Smooth muscle cell (in vitro differentiated cells): ENCODE measurements around the gene PMS2. TPM values are rescaled to one million over a fixed set of nuclear protein-coding genes. Genes with fewer than 3 reads are reported as not detected.

Experiments used
- DNase-seq: peaks from one replicate; lab custom pipeline; 2025; ENCODE audit not compliant: unreplicated experiment; lab: John Stamatoyannopoulos, UW
- H2AFZ ChIP-seq: fragments of 200-600 bp; sonication (generic); 2 replicates; pipeline ENCODE4 v1.6.0; 2016; ENCODE audit warnings: antibody characterized with exemption, low read depth, mild to moderate bottlenecking
- H3F3A ChIP-seq: fragments of 200-600 bp; sonication (generic); 2 replicates; pipeline ENCODE4 v1.6.0; 2017; ENCODE audit warnings: antibody characterized with exemption, low read depth
- H3K27ac ChIP-seq: fragments of 200-600 bp; sonication (generic); 2 replicates; pipeline ENCODE4 v1.5.1; 2016; ENCODE audit warnings: low read depth, mild to moderate bottlenecking
- H3K27me3 ChIP-seq: fragments of 200-600 bp; sonication (generic); 2 replicates; pipeline ENCODE4 v1.6.1; 2016; ENCODE audit warnings: low read depth, mild to moderate bottlenecking
- H3K36me3 ChIP-seq: fragments of 200-600 bp; sonication (generic); 2 replicates; pipeline ENCODE4 v1.5.1; 2016; ENCODE audit warnings: low read depth
- H3K4me1 ChIP-seq: fragments of 200-600 bp; sonication (generic); 2 replicates; pipeline ENCODE4 v1.5.1; 2016; ENCODE audit warnings: low read depth
- H3K4me2 ChIP-seq: fragments of 200-600 bp; sonication (generic); 2 replicates; pipeline ENCODE4 v1.6.0; 2016; ENCODE audit warnings: mild to moderate bottlenecking
- H3K4me3 ChIP-seq: fragments of 200-600 bp; sonication (generic); 2 replicates; pipeline ENCODE4 v1.5.1; 2016; ENCODE audit warnings: mild to moderate bottlenecking
- H3K79me2 ChIP-seq: fragments of 200-600 bp; sonication (generic); 2 replicates; pipeline ENCODE4 v1.6.0; 2016; ENCODE audit warnings: low read depth, mild to moderate bottlenecking
- H3K9ac ChIP-seq: fragments of 200-600 bp; sonication (generic); 2 replicates; pipeline ENCODE4 v1.6.0; 2016; ENCODE audit warnings: low read depth
- H3K9me3 ChIP-seq: fragments of 200-600 bp; sonication (generic); replicated peaks from 2 replicates; pipeline ENCODE4 v1.5.1; 2016; ENCODE audit warnings: low read depth
- H4K20me1 ChIP-seq: fragments of 200-600 bp; sonication (generic); 2 replicates; pipeline ENCODE4 v1.6.0; 2016; ENCODE audit warnings: low read depth
- WGBS: methylation state at CpG from one replicate; pipeline ENCODE4 v1.1.7; 2016; ENCODE audit warnings: low lambda C conversion rate; 5-methylcytosine and 5-hydroxymethylcytosine counted together
- polyA plus RNA-seq: library from polyadenylated mRNA; unstranded; fragments of >200 nt; fragmentation: Nextera tagmentation; extraction: Ambion mirVana; gene quantifications from 2 replicates; pipeline ENCODE4 v1.2.1, GENCODE V29; 2016
- total RNA-seq: library from RNA; depleted of rRNA; stranded (reverse); fragments of >200 nt; gene quantifications from 2 replicates; pipeline ENCODE4 v1.2.3, GENCODE V29; 2014
- TF ChIP-seq, protein P1 (sequence below): fragments of 200-600 bp; sonication (generic); IDR thresholded peaks from 2 replicates; pipeline ENCODE4 v1.5.1; 2017; ENCODE audit warnings: borderline replicate concordance, mild to moderate bottlenecking, antibody characterized with exemption; ENCODE audit not compliant: insufficient read depth, poor library complexity, severe bottlenecking

Gene PMS2
- total and polyA plus RNA-seq, 2 experiments from 2014 or later: 5.4 to 8.8 TPM

DNA sequence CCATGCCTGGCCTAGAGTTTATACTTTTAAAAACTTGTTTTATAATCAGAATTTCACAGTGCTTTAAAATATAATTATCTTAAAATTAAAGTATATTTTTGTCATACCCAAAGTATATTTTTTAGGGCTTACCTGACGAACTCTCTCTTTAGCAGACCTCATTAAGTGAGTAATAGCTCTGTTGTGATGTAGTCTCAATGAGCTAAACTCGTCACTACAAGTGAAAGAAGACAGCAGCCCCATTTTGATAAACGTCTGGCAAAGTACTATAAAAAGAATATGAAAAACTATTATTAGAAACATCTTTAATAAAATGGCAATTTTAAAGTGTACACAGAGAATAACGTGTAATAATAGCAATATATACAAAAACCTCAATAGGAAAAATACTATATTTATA lies 40.9 kb upstream of the PMS2 start:
- Histone ChIP-seq H3K4me2 (no peak overlapping the region), H4K20me1 (peaks cover 22% of the 10 kb centered on the region), H3K9me3 (no peaks in the 10 kb centered on the region), H3F3A (no peaks in the 10 kb centered on the region), H3K27ac (no peak overlapping the region), H3K36me3 (peaks cover 24% of the 10 kb centered on the region), H3K9ac (no peak overlapping the region), H3K27me3 (no peaks in the 10 kb centered on the region), H3K4me3 (no peak overlapping the region), H3K79me2 (peaks cover 32% of the 10 kb centered on the region), H2AFZ (no peak overlapping the region), H3K4me1 (no peaks in the 10 kb centered on the region)
- 95% methylated on average over 4 of the region's 4 CpGs for WGBS
- DNase-seq: no peak
- TF ChIP-seq, protein P1, sequence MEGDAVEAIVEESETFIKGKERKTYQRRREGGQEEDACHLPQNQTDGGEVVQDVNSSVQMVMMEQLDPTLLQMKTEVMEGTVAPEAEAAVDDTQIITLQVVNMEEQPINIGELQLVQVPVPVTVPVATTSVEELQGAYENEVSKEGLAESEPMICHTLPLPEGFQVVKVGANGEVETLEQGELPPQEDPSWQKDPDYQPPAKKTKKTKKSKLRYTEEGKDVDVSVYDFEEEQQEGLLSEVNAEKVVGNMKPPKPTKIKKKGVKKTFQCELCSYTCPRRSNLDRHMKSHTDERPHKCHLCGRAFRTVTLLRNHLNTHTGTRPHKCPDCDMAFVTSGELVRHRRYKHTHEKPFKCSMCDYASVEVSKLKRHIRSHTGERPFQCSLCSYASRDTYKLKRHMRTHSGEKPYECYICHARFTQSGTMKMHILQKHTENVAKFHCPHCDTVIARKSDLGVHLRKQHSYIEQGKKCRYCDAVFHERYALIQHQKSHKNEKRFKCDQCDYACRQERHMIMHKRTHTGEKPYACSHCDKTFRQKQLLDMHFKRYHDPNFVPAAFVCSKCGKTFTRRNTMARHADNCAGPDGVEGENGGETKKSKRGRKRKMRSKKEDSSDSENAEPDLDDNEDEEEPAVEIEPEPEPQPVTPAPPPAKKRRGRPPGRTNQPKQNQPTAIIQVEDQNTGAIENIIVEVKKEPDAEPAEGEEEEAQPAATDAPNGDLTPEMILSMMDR: no peak

DNA sequence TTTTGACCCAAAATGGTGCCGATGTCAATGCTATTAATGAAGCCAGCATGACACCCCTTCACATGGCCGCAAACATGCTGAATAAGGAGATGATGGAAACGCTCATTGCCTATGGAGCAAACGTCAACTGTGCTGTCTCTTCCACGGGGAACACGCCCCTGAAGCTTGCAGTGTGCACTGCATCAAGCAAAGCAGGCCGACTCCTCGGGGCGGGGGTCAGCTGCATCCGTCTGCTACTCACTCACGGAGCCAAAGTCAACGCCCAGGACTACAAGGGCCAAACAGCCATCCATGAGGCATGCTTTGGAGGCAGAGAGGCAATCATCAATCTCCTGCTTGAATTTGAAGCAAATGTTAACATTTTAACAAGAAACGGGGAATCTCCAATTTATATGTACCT lies 26.8 kb upstream of the PMS2 start:
- Histone ChIP-seq H3F3A (no peaks in the 10 kb centered on the region), H4K20me1 (peaks cover 38% of the 10 kb centered on the region), H3K4me3 (no peak overlapping the region), H2AFZ (no peak overlapping the region), H3K27ac (no peak overlapping the region), H3K9me3 (no peaks in the 10 kb centered on the region), H3K27me3 (no peaks in the 10 kb centered on the region), H3K4me1 (no peaks in the 10 kb centered on the region), H3K4me2 (no peak overlapping the region), H3K9ac (no peak overlapping the region), H3K36me3 (peaks cover 14% of the 10 kb centered on the region), H3K79me2 (peaks cover 7% of the 10 kb centered on the region)
- TF ChIP-seq, protein P1: no peak
- DNase-seq: no peak
- WGBS: 96% methylated on average over 13 of the region's 13 CpGs

DNA sequence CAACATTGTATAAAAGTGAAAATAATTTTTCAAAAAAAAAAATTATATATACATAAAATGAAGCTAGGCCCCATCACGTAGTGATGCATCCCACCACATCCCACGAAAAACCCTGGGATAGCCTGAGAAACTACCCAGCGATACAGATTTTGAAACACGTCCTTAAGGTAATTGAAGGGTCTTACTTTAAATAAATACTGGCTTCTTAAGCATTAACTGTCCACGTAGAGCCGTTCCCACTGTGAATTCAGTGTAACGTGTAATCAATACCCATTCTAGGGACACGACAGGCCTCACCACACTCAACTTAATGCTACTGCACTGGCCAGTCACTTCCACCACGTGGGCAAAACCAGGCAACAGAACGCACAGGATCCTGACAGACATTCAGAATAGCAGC lies 26.3 kb upstream of the PMS2 start:
- H3K27ac ChIP-seq: no peak overlapping the region
- no peak overlapping the region for H2AFZ ChIP-seq
- peaks cover 14% of the 10 kb centered on the region for H3K36me3 ChIP-seq
- H3K79me2 ChIP-seq: peaks cover 7% of the 10 kb centered on the region
- no peaks in the 10 kb centered on the region for H3K27me3 ChIP-seq
- no peaks in the 10 kb centered on the region for H3K4me1 ChIP-seq
- 96% methylated on average over 10 of the region's 10 CpGs for WGBS
- H3K9me3 ChIP-seq: no peaks in the 10 kb centered on the region
- H3K9ac ChIP-seq: no peak overlapping the region
- no peaks in the 10 kb centered on the region for H3F3A ChIP-seq
- peaks cover 38% of the 10 kb centered on the region for H4K20me1 ChIP-seq
- DNase-seq: no peak
- TF ChIP-seq, protein P1: no peak
- H3K4me3 ChIP-seq: no peak overlapping the region
- no peak overlapping the region for H3K4me2 ChIP-seq

DNA sequence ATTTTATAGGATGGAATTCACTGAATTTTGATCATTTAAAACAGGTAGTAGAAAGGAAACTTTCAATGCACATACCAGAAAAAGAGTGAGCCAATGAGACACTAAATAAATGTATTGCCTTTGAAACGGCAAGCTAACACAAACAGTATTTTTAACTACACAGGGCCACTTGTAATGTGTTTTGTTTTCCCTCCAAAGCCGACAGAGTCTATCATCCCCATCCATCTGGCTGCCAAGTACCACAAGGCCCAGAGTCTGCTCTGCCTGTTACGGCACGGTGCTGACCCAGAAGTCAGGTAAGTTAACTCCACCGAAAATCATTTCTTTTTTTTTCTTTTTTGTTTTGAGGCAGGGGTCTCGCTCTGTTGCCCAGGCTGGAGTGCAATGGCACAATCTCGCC lies 23.8 kb upstream of the PMS2 start:
- Histone ChIP-seq H3K9me3 (no peaks in the 10 kb centered on the region), H2AFZ (no peak overlapping the region), H3K27me3 (no peaks in the 10 kb centered on the region), H3K27ac (no peak overlapping the region), H3K4me1 (no peaks in the 10 kb centered on the region), H3K9ac (no peak overlapping the region), H3K36me3 (peaks cover 14% of the 10 kb centered on the region), H3K79me2 (peaks cover 7% of the 10 kb centered on the region), H3K4me3 (no peak overlapping the region), H3F3A (no peaks in the 10 kb centered on the region), H4K20me1 (peaks cover 42% of the 10 kb centered on the region), H3K4me2 (no peak overlapping the region)
- no peak for DNase-seq
- WGBS: 97% methylated on average over 7 of the region's 7 CpGs
- TF ChIP-seq, protein P1: no peak
